Muscle of leg (tissue), 11 donors: ENCODE measurements around the gene MIEN1. TPM values are rescaled to one million over a fixed set of nuclear protein-coding genes. Genes with fewer than 3 reads are reported as not detected.
"Not testable (repeated sequence)": the region's sequence is repeated elsewhere in the genome, so short reads cannot be mapped to it uniquely, and the experiment has no call there.

Source experiments
- DNase-seq: peaks from one replicate; pipeline ENCODE4 v3.0.0; 2013
- H3K27ac ChIP-seq: one replicate; pipeline ENCODE4 v1.5.1; 2013; ENCODE audit warnings: mild to moderate bottlenecking, low read length, control low read depth
- H3K27me3 ChIP-seq: one replicate; pipeline ENCODE4 v1.6.1; 2013; ENCODE audit warnings: low read length; ENCODE audit not compliant: control insufficient read depth, insufficient read depth
- H3K36me3 ChIP-seq: one replicate; pipeline ENCODE4 v1.6.1; 2013; ENCODE audit warnings: low read length; ENCODE audit not compliant: control insufficient read depth, insufficient read depth
- H3K4me1 ChIP-seq: one replicate; pipeline ENCODE4 v1.6.1; 2013; ENCODE audit warnings: low read length; ENCODE audit not compliant: control insufficient read depth, insufficient read depth
- H3K4me3 ChIP-seq: one replicate; pipeline ENCODE4 v1.5.1; 2013; ENCODE audit warnings: low read length, control low read depth
- H3K9me3 ChIP-seq: replicated peaks from 2 replicates; pipeline ENCODE4 v1.6.1; 2013; ENCODE audit warnings: low read depth, low read length; ENCODE audit not compliant: control insufficient read depth
- WGBS: methylation state at CpG from one replicate; pipeline ENCODE4 v1.1.5; 2013; ENCODE audit warnings: missing lambda C conversion rate; ENCODE audit not compliant: insufficient coverage; 5-methylcytosine and 5-hydroxymethylcytosine counted together
- polyA plus RNA-seq, 8 donors: library from polyadenylated mRNA; unstranded; fragments of 120-200 nt; gene quantifications; one replicate each; pipeline versions ENCODE4 v1.2.1 to v1.2.3, GENCODE V29; 2013; ENCODE audit warnings: inconsistent platforms in 1 of 8, low replicate concordance in 1 of 8; ENCODE audit not compliant: insufficient read length in 8 of 8, insufficient read depth in 1 of 8
- total RNA-seq: library from RNA; stranded (reverse); fragments of 120-200 nt; gene quantifications from one replicate; pipeline ENCODE4 v1.2.4, GENCODE V29; 2013

MIEN1 gene
- total and polyA plus RNA-seq, 9 donors: 17.5 to 23.5 (median 20.2) TPM

- 64% methylated on average over 7 of the region's 9 CpGs for WGBS
- no peak for DNase-seq
- Histone ChIP-seq H3K36me3 (no peaks in the 10 kb centered on the region), H3K4me3 (no peak overlapping the region), H3K27ac (no peak overlapping the region), H3K4me1 (peaks cover 21% of the 10 kb centered on the region), H3K27me3 (peaks cover 11% of the 10 kb centered on the region), H3K9me3 (no peaks in the 10 kb centered on the region)
Measured at GRCh38 chr17:39750131-39751015, 20.0 kb upstream of the MIEN1 start.

GRCh38 chr17:39748444-39749034 lies 18.2 kb upstream of the MIEN1 start:
- not testable (repeated sequence) for H3K9me3 ChIP-seq
- WGBS: no CpG with 5 or more reads among the region's 8 CpGs

GRCh38 chr17:39747745-39748144 lies 17.4 kb upstream of the MIEN1 start:
- H3K4me1 ChIP-seq: peaks cover 8% of the 10 kb centered on the region
- DNase-seq: no peak
- H3K27me3 ChIP-seq: peaks cover 25% of the 10 kb centered on the region
- no peaks in the 10 kb centered on the region for H3K36me3 ChIP-seq
- H3K9me3 ChIP-seq: no peaks in the 10 kb centered on the region
- WGBS: 82% methylated on average over 3 of the region's 4 CpGs
- no peak overlapping the region for H3K27ac ChIP-seq
- H3K4me3 ChIP-seq: no peak overlapping the region

More at GRCh38 chr17:39748444-39749034, 18.2 kb upstream of the MIEN1 start:
- DNase-seq, H3K4me3 ChIP-seq, H3K36me3 ChIP-seq, H3K27ac ChIP-seq: not testable (repeated sequence)
- Histone ChIP-seq H3K4me1 (peaks cover 13% of the 10 kb centered on the region), H3K27me3 (peaks cover 17% of the 10 kb centered on the region)

- H3K27ac ChIP-seq: no peak overlapping the region
- 81% methylated on average over 4 of the region's 7 CpGs for WGBS
- no peaks in the 10 kb centered on the region for H3K9me3 ChIP-seq
- no peaks in the 10 kb centered on the region for H3K36me3 ChIP-seq
- H3K4me3 ChIP-seq: no peak overlapping the region
- no peaks in the 10 kb centered on the region for H3K4me1 ChIP-seq
- DNase-seq: no peak
- H3K27me3 ChIP-seq: peaks cover 40% of the 10 kb centered on the region
Measured at GRCh38 chr17:39746145-39746461, 15.8 kb upstream of the MIEN1 start.

- 85% methylated on average over 9 of the region's 23 CpGs for WGBS
- H3K4me3 ChIP-seq: no peak overlapping the region
- H3K9me3 ChIP-seq: no peaks in the 10 kb centered on the region
- H3K4me1 ChIP-seq: no peaks in the 10 kb centered on the region
- peaks cover 41% of the 10 kb centered on the region for H3K27me3 ChIP-seq
- no peak for DNase-seq
- no peak overlapping the region for H3K27ac ChIP-seq
- no peaks in the 10 kb centered on the region for H3K36me3 ChIP-seq
Measured at GRCh38 chr17:39745335-39746144, 15.2 kb upstream of the MIEN1 start.

- no peak for DNase-seq
- H3K4me3 ChIP-seq: no peak overlapping the region
- 75% methylated on average over 7 of the region's 8 CpGs for WGBS
- H3K4me1 ChIP-seq: peaks cover 7% of the 10 kb centered on the region
- H3K27me3 ChIP-seq: peaks cover 48% of the 10 kb centered on the region
- no peak overlapping the region for H3K27ac ChIP-seq
- H3K9me3 ChIP-seq: no peaks in the 10 kb centered on the region
- no peaks in the 10 kb centered on the region for H3K36me3 ChIP-seq
Measured at GRCh38 chr17:39744836-39745215, 14.5 kb upstream of the MIEN1 start.

- no peaks in the 10 kb centered on the region for H3K9me3 ChIP-seq
- WGBS: 70% methylated on average over 12 of the region's 16 CpGs
- no peak overlapping the region for H3K27ac ChIP-seq
- DNase-seq: no peak
- H3K4me1 ChIP-seq: peaks cover 13% of the 10 kb centered on the region
- H3K36me3 ChIP-seq: no peaks in the 10 kb centered on the region
- H3K4me3 ChIP-seq: no peak overlapping the region
- peaks cover 54% of the 10 kb centered on the region for H3K27me3 ChIP-seq
Measured at GRCh38 chr17:39744075-39744835, 13.9 kb upstream of the MIEN1 start.

- Histone ChIP-seq H3K4me1 (peaks cover 24% of the 10 kb centered on the region), H3K4me3 (no peak overlapping the region), H3K27me3 (peaks cover 65% of the 10 kb centered on the region), H3K27ac (no peak overlapping the region), H3K36me3 (no peaks in the 10 kb centered on the region), H3K9me3 (no peaks in the 10 kb centered on the region)
- no peak for DNase-seq
- WGBS: 78% methylated on average over 19 of the region's 21 CpGs
Measured at GRCh38 chr17:39742856-39743436, 12.6 kb upstream of the MIEN1 start.

- WGBS: 70% methylated on average over 8 of the region's 18 CpGs
- no peaks in the 10 kb centered on the region for H3K9me3 ChIP-seq
- H3K4me3 ChIP-seq: no peak overlapping the region
- peaks cover 30% of the 10 kb centered on the region for H3K4me1 ChIP-seq
- H3K27me3 ChIP-seq: peaks cover 69% of the 10 kb centered on the region
- H3K36me3 ChIP-seq: no peaks in the 10 kb centered on the region
- H3K27ac ChIP-seq: no peak overlapping the region
- no peak for DNase-seq
Measured at GRCh38 chr17:39742126-39742855, 12.0 kb upstream of the MIEN1 start.
